Spinal cord (tissue), 10 donors: Measurements from ENCODE around the gene TBX20. TPM values are rescaled to one million over a fixed set of nuclear protein-coding genes. Genes with fewer than 3 reads are reported as not detected.

Experiments used
- DNase-seq, 6 donors: peaks; one replicate each; pipeline versions ENCODE4 v3.0.0 to v3.0.0-alpha.2; 2013 to 2015; ENCODE audit warnings: low spot score in 6 of 6, low read depth in 4 of 6
- H3K27ac ChIP-seq: one replicate; pipeline ENCODE4 v1.5.1; 2013; ENCODE audit warnings: low read depth, low read length, control low read depth
- H3K27me3 ChIP-seq: one replicate; pipeline ENCODE4 v1.6.1; 2013; ENCODE audit warnings: low read length; ENCODE audit not compliant: control insufficient read depth, insufficient read depth
- H3K36me3 ChIP-seq: one replicate; pipeline ENCODE4 v1.6.1; 2013; ENCODE audit warnings: low read length; ENCODE audit not compliant: control insufficient read depth, insufficient read depth
- H3K4me1 ChIP-seq: one replicate; pipeline ENCODE4 v1.6.1; 2013; ENCODE audit warnings: low read length; ENCODE audit not compliant: control insufficient read depth, insufficient read depth
- H3K4me3 ChIP-seq: one replicate; pipeline ENCODE4 v1.5.1; 2013; ENCODE audit warnings: low read depth, low read length, control low read depth
- H3K9me3 ChIP-seq: one replicate; pipeline ENCODE4 v1.6.1; 2013; ENCODE audit warnings: low read length; ENCODE audit not compliant: control insufficient read depth, insufficient read depth
- WGBS: methylation state at CpG from one replicate; pipeline ENCODE4 v1.1.5; 2013; ENCODE audit warnings: missing lambda C conversion rate; ENCODE audit not compliant: insufficient coverage; 5-methylcytosine and 5-hydroxymethylcytosine counted together
- long read RNA-seq, 4 donors: transcript quantifications; one replicate each; lab custom pipeline, GENCODE V29; 2026
- polyA plus RNA-seq, 2 donors: library from polyadenylated mRNA; unstranded; fragments of 120-200 nt; gene quantifications; one replicate each; pipeline ENCODE4 v1.2.1, GENCODE V29; 2013; ENCODE audit not compliant: insufficient read length in 2 of 2
- total RNA-seq, 2 donors: library from RNA; depleted of rRNA in 1 of 2; stranded (reverse); fragments of 120-200 nt in 1 of 2; fragments of >200 nt in 1 of 2; gene quantifications; one replicate each; pipeline versions ENCODE4 v1.2.3 to v1.2.4, GENCODE V29; 2013 to 2014
- donor health status: healthy.

The TBX20 gene
- total RNA-seq (not detected), polyA plus RNA-seq (not detected)
- long read RNA-seq, donor 1, result 0 reads
- long read RNA-seq, donor 2, result 0 reads
- long read RNA-seq, donor 3, partial matches to known transcripts, result 0 of 1 reads
- long read RNA-seq, donor 3, other reads (novel, unspliced or antisense), result 0 of 1 reads
- long read RNA-seq, donor 4, result 0 reads

- H3K27me3 ChIP-seq, result peaks cover 100% of the 10 kb centered on the region
- no peak within 1 kb of the TSS for H3K27ac ChIP-seq
- H3K4me3 ChIP-seq, result no peak within 1 kb of the TSS
- no peaks in the 10 kb centered on the region for H3K9me3 ChIP-seq
- DNase-seq, result peak in 2 of 6 donors; percentile 16 to 68
- H3K4me1 ChIP-seq, result peaks cover 37% of the 10 kb centered on the region
- H3K36me3 ChIP-seq, result no peaks in the 10 kb centered on the region
- under 1% methylated on average over 76 of the region's 76 CpGs for WGBS
These were observed at the start of gene TBX20 for GRCh38 chr7:35253710-35254495. Gene TBX20, minus strand, starts transcription at chr7:35254100. Its CDS starts 480 bp downstream, at chr7:35253620.

- H3K4me1 ChIP-seq, result no peaks in the 10 kb centered on the region
- no peak for DNase-seq
These were observed 35.5 kb upstream of the TBX20 start for GRCh38 chr7:35289376-35289775.

GRCh38 chr7:35286986-35287385 is 33.1 kb upstream of the TBX20 start:
- DNase-seq, result no peak
- Histone ChIP-seq H3K27ac (no peak overlapping the region), H3K36me3 (no peaks in the 10 kb centered on the region), H3K4me3 (no peak overlapping the region), H3K9me3 (no peaks in the 10 kb centered on the region), H3K4me1 (no peaks in the 10 kb centered on the region), H3K27me3 (peaks cover 2% of the 10 kb centered on the region)
- WGBS, result 100% methylated on average over 1 of the region's 3 CpGs

More at GRCh38 chr7:35289376-35289775, 35.5 kb upstream of the TBX20 start:
- H3K4me3 ChIP-seq, result no peak overlapping the region
- no peak overlapping the region for H3K27ac ChIP-seq
- no peaks in the 10 kb centered on the region for H3K36me3 ChIP-seq
- 96% methylated on average over 3 of the region's 6 CpGs for WGBS
- peaks cover 2% of the 10 kb centered on the region for H3K27me3 ChIP-seq
- no peaks in the 10 kb centered on the region for H3K9me3 ChIP-seq

GRCh38 chr7:35286422-35286821 is 32.5 kb upstream of the TBX20 start:
- Histone ChIP-seq H3K27me3 (peaks cover 2% of the 10 kb centered on the region), H3K4me1 (no peaks in the 10 kb centered on the region), H3K36me3 (no peaks in the 10 kb centered on the region), H3K9me3 (no peaks in the 10 kb centered on the region), H3K4me3 (no peak overlapping the region), H3K27ac (no peak overlapping the region)
- no peak for DNase-seq

- no peaks in the 10 kb centered on the region for H3K36me3 ChIP-seq
- WGBS, result no CpG with 5 or more reads among the region's 1 CpG
- no peaks in the 10 kb centered on the region for H3K4me1 ChIP-seq
- no peak overlapping the region for H3K4me3 ChIP-seq
- H3K27ac ChIP-seq, result no peak overlapping the region
- peak in 1 of 6 donors; percentile 8 for DNase-seq
- no peaks in the 10 kb centered on the region for H3K9me3 ChIP-seq
- peaks cover 2% of the 10 kb centered on the region for H3K27me3 ChIP-seq
These were observed 31.9 kb upstream of the TBX20 start for GRCh38 chr7:35285799-35286198.

GRCh38 chr7:35280902-35281301 is 27.0 kb upstream of the TBX20 start:
- no peak overlapping the region for H3K27ac ChIP-seq
- H3K4me3 ChIP-seq, result no peak overlapping the region
- 94% methylated on average over 2 of the region's 4 CpGs for WGBS
- peaks cover 2% of the 10 kb centered on the region for H3K27me3 ChIP-seq
- no peaks in the 10 kb centered on the region for H3K9me3 ChIP-seq
- DNase-seq, result no peak
- no peaks in the 10 kb centered on the region for H3K4me1 ChIP-seq
- H3K36me3 ChIP-seq, result no peaks in the 10 kb centered on the region

GRCh38 chr7:35277359-35277758 is 23.5 kb upstream of the TBX20 start:
- WGBS, result no CpG with 5 or more reads among the region's 1 CpG
- H3K4me1 ChIP-seq, result no peaks in the 10 kb centered on the region

GRCh38 chr7:35272246-35272645 is 18.3 kb upstream of the TBX20 start:
- no peak for DNase-seq
- H3K27ac ChIP-seq, result no peak overlapping the region
- no peaks in the 10 kb centered on the region for H3K4me1 ChIP-seq
- H3K4me3 ChIP-seq, result no peak overlapping the region
- no peaks in the 10 kb centered on the region for H3K36me3 ChIP-seq
- peaks cover 5% of the 10 kb centered on the region for H3K27me3 ChIP-seq
- no peaks in the 10 kb centered on the region for H3K9me3 ChIP-seq
- WGBS, result no CpG with 5 or more reads among the region's 1 CpG

More at GRCh38 chr7:35277359-35277758, 23.5 kb upstream of the TBX20 start:
- no peak overlapping the region for H3K27ac ChIP-seq
- peak in 1 of 6 donors; percentile 41 for DNase-seq
- H3K36me3 ChIP-seq, result no peaks in the 10 kb centered on the region
- H3K9me3 ChIP-seq, result no peaks in the 10 kb centered on the region
- no peak overlapping the region for H3K4me3 ChIP-seq
- H3K27me3 ChIP-seq, result peaks cover 2% of the 10 kb centered on the region

- no peak overlapping the region for H3K27ac ChIP-seq
- 70% methylated on average over 4 of the region's 5 CpGs for WGBS
- no peaks in the 10 kb centered on the region for H3K36me3 ChIP-seq
- H3K27me3 ChIP-seq, result peaks cover 17% of the 10 kb centered on the region
- no peak overlapping the region for H3K4me3 ChIP-seq
- no peak for DNase-seq
- H3K9me3 ChIP-seq, result no peaks in the 10 kb centered on the region
- H3K4me1 ChIP-seq, result no peaks in the 10 kb centered on the region
These were observed 15.1 kb upstream of the TBX20 start for GRCh38 chr7:35268953-35269352.

- Histone ChIP-seq H3K27ac (no peak overlapping the region), H3K36me3 (no peaks in the 10 kb centered on the region), H3K4me3 (no peak overlapping the region), H3K27me3 (peaks cover 32% of the 10 kb centered on the region), H3K4me1 (no peaks in the 10 kb centered on the region), H3K9me3 (no peaks in the 10 kb centered on the region)
- no peak for DNase-seq
These were observed 13.5 kb upstream of the TBX20 start for GRCh38 chr7:35267411-35267810.
